Breast epithelium (tissue), 3 donors: ENCODE measurements around the gene MAPK8.

Experiments used
- POLR2A ChIP-seq: fragments of 450-650 bp; IDR thresholded peaks from one replicate; pipeline ENCODE4 v1.6.1; 2016; ENCODE audit warnings: antibody characterized with exemption, mild to moderate bottlenecking, moderate library complexity
- POLR2AphosphoS5 ChIP-seq, 3 donors: sonication (generic); formaldehyde crosslinking; IDR thresholded peaks; one replicate each; pipeline ENCODE4 v1.6.1; 2017; ENCODE audit warnings: antibody characterized with exemption in 3 of 3
- TF ChIP-seq, protein P1 (sequence below), 3 donors: fragments of 450-650 bp; IDR thresholded peaks; one replicate each; pipeline ENCODE4 v1.5.1; 2016 to 2017; ENCODE audit warnings: antibody characterized with exemption in 3 of 3, mild to moderate bottlenecking in 3 of 3, moderate library complexity in 3 of 3

DNA sequence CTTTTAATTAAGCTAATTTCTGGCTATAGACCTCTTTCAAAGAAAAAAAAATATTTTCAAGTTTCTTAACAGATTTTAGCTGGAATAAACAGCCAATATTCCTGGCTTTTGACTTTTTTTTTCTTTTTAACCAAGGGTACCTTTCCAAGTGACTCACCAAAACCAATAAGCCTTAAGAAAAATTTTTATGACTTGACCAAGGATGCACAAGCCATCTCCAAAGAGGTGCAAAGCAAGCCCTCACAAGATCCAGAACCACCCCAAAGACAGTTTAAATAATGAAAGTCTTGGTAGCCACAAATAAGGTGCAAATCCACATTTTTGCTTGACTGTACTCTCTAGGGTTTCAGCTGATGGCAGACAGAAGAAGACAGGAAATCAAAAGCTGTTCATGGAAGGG is 76.5 kb downstream of the MAPK8 start:
- TF ChIP-seq, protein P1, sequence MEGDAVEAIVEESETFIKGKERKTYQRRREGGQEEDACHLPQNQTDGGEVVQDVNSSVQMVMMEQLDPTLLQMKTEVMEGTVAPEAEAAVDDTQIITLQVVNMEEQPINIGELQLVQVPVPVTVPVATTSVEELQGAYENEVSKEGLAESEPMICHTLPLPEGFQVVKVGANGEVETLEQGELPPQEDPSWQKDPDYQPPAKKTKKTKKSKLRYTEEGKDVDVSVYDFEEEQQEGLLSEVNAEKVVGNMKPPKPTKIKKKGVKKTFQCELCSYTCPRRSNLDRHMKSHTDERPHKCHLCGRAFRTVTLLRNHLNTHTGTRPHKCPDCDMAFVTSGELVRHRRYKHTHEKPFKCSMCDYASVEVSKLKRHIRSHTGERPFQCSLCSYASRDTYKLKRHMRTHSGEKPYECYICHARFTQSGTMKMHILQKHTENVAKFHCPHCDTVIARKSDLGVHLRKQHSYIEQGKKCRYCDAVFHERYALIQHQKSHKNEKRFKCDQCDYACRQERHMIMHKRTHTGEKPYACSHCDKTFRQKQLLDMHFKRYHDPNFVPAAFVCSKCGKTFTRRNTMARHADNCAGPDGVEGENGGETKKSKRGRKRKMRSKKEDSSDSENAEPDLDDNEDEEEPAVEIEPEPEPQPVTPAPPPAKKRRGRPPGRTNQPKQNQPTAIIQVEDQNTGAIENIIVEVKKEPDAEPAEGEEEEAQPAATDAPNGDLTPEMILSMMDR (IDR thresholded peaks at IDR 0.05): no peak
- no peak for TF ChIP-seq POLR2AphosphoS5 (IDR thresholded peaks at IDR 0.05)
- no peak for TF ChIP-seq POLR2A
